ENCODE measurements around the gene KCTD3. TPM values are rescaled to one million over a fixed set of nuclear protein-coding genes. Genes with fewer than 3 reads are reported as not detected.
A peak's percentile ranks its signal among the peaks of the same experiment; 100 is the strongest.

Gene KCTD3
- total and polyA plus RNA-seq, 2 of the 13 experiments (the other 11 are each of a cell fraction or from before 2014, with no cell fraction given), result 49.8 to 68.1 TPM

DNA sequence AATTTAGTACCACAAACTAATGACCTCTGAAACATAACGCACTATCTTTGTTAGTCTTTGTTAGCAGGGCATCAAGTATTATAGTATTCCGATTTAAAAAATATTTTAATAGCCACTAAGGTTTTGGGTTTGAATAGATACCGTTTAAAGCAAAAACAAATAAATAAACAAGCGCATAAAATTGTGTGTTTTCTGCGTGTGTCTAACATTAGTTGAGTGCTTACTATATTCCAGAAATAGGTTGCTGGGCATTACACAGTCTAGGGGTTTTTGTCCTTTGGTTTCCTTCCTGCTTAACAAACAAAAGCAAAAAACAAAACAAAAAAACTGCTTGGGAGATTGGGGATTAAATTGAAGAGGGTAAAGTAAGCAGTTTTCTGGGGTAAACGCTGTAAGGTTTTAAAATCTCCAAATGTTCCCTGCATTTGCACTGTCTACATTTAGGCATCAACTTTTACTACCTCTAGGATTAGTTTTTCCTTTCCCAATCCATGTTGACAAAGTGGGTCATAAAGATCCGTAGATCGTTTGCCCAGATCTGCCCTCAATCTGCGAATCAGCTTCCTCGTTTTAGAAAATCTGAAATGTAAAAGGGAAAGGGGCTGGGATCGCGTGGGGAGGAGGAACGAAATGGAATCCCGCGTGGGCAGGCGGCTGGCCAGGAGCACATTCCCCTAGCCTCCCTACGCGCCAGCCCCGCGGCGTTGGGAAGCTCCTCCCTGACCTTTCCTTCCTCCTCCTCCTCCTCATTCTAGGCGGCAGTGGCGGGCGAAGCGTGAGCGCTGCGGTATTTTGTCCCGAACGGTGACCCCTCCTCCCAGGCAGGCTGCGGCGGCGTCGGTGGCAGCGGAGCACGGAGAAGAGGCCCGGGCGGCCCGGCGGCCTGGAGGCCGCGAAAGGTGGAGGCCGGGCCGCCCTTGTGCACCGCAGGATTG lies at the start of gene KCTD3 (continued):
- TF ChIP-seq, protein P1, sequence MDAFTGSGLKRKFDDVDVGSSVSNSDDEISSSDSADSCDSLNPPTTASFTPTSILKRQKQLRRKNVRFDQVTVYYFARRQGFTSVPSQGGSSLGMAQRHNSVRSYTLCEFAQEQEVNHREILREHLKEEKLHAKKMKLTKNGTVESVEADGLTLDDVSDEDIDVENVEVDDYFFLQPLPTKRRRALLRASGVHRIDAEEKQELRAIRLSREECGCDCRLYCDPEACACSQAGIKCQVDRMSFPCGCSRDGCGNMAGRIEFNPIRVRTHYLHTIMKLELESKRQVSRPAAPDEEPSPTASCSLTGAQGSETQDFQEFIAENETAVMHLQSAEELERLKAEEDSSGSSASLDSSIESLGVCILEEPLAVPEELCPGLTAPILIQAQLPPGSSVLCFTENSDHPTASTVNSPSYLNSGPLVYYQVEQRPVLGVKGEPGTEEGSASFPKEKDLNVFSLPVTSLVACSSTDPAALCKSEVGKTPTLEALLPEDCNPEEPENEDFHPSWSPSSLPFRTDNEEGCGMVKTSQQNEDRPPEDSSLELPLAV (CRISPR knock-in tag; conservative IDR thresholded peaks at IDR 0.05; ENCODE audit: low read depth), result no peak
- TF ChIP-seq, protein P2, sequence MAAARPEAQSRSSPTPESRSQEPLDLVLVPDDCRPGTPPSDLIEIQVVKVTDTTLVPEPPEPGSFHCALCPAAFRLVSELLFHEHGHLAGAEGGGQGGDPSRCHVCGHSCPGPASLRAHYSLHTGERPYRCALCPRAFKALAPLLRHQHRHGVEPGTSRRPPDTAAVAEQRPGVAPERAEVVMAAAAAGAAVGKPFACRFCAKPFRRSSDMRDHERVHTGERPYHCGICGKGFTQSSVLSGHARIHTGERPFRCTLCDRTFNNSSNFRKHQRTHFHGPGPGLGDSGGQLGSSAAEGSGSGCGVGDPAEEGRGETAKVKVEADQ (CRISPR knock-in tag; IDR thresholded peaks at IDR 0.05; ENCODE audit: borderline replicate concordance), result 0 out of 2 replicates have a peak, but pooled peaks have one; percentile 80
- no peak for TF ChIP-seq IKZF4 (CRISPR knock-in tag; IDR thresholded peaks at IDR 0.05; ENCODE audit: borderline replicate concordance, low read depth, not compliant biosample characterization)
- TF ChIP-seq ZBTB7B (CRISPR knock-in tag; IDR thresholded peaks at IDR 0.05), result no peak
- no peak for TF ChIP-seq ZNF557 (CRISPR knock-in tag; IDR thresholded peaks at IDR 0.05)
- TF ChIP-seq ZBTB20 (CRISPR knock-in tag; IDR thresholded peaks at IDR 0.05; ENCODE audit: borderline replicate concordance, low read depth), result peak; percentile 41; the same call in 1 of the 2 replicates
- TF ChIP-seq EHMT2 (IDR thresholded peaks at IDR 0.05; ENCODE audit: borderline replicate concordance, low read depth, low read length), result no peak
- TF ChIP-seq NR2C2 (CRISPR knock-in tag; IDR thresholded peaks at IDR 0.05; ENCODE audit: borderline replicate concordance), result peak; percentile 70
- TF ChIP-seq SALL1 (CRISPR knock-in tag; IDR thresholded peaks at IDR 0.05), result peak; percentile 91
- TF ChIP-seq, protein P3, sequence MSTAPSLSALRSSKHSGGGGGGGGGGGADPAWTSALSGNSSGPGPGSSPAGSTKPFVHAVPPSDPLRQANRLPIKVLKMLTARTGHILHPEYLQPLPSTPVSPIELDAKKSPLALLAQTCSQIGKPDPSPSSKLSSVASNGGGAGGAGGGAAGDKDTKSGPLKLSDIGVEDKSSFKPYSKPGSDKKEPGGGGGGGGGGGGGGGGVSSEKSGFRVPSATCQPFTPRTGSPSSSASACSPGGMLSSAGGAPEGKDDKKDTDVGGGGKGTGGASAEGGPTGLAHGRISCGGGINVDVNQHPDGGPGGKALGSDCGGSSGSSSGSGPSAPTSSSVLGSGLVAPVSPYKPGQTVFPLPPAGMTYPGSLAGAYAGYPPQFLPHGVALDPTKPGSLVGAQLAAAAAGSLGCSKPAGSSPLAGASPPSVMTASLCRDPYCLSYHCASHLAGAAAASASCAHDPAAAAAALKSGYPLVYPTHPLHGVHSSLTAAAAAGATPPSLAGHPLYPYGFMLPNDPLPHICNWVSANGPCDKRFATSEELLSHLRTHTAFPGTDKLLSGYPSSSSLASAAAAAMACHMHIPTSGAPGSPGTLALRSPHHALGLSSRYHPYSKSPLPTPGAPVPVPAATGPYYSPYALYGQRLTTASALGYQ (CRISPR knock-in tag; IDR thresholded peaks at IDR 0.05), result 0 out of 2 replicates have a peak, but pooled peaks have one; percentile 18
- TF ChIP-seq, protein P4, sequence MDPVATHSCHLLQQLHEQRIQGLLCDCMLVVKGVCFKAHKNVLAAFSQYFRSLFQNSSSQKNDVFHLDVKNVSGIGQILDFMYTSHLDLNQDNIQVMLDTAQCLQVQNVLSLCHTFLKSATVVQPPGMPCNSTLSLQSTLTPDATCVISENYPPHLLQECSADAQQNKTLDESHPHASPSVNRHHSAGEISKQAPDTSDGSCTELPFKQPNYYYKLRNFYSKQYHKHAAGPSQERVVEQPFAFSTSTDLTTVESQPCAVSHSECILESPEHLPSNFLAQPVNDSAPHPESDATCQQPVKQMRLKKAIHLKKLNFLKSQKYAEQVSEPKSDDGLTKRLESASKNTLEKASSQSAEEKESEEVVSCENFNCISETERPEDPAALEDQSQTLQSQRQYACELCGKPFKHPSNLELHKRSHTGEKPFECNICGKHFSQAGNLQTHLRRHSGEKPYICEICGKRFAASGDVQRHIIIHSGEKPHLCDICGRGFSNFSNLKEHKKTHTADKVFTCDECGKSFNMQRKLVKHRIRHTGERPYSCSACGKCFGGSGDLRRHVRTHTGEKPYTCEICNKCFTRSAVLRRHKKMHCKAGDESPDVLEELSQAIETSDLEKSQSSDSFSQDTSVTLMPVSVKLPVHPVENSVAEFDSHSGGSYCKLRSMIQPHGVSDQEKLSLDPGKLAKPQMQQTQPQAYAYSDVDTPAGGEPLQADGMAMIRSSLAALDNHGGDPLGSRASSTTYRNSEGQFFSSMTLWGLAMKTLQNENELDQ (CRISPR knock-in tag; IDR thresholded peaks at IDR 0.05; ENCODE audit: borderline replicate concordance), result no peak
- no peak for TF ChIP-seq ZNF460 (CRISPR knock-in tag; IDR thresholded peaks at IDR 0.05; ENCODE audit: borderline replicate concordance)
- peak; percentile 95 for TF ChIP-seq ASH2L (IDR thresholded peaks at IDR 0.05; ENCODE audit: insufficient read length, low read depth, low read length)
- TF ChIP-seq, protein P5, sequence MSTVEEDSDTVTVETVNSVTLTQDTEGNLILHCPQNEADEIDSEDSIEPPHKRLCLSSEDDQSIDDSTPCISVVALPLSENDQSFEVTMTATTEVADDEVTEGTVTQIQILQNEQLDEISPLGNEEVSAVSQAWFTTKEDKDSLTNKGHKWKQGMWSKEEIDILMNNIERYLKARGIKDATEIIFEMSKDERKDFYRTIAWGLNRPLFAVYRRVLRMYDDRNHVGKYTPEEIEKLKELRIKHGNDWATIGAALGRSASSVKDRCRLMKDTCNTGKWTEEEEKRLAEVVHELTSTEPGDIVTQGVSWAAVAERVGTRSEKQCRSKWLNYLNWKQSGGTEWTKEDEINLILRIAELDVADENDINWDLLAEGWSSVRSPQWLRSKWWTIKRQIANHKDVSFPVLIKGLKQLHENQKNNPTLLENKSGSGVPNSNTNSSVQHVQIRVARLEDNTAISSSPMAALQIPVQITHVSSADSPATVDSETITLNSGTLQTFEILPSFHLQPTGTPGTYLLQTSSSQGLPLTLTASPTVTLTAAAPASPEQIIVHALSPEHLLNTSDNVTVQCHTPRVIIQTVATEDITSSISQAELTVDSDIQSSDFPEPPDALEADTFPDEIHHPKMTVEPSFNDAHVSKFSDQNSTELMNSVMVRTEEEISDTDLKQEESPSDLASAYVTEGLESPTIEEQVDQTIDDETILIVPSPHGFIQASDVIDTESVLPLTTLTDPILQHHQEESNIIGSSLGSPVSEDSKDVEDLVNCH (CRISPR knock-in tag; IDR thresholded peaks at IDR 0.05), result no peak
- no peak for TF ChIP-seq ZSCAN22 (CRISPR knock-in tag; IDR thresholded peaks at IDR 0.05)
- no peak for TF ChIP-seq GLI4 (CRISPR knock-in tag; IDR thresholded peaks at IDR 0.05; ENCODE audit: borderline replicate concordance)
- 0 out of 2 replicates have a peak, but pooled peaks have one; percentile 19 for TF ChIP-seq RAD21 (CRISPR knock-in tag; IDR thresholded peaks at IDR 0.05)

All from HepG2 (cell line).